HG03066 (cell line): ENCODE results near the gene MAOA.
"Not testable (repeated sequence)": the region's sequence is repeated elsewhere in the genome, so short reads cannot be mapped to it uniquely, and the experiment has no call there.

Experiments
- ATAC-seq: cut with Tn5 transposase; IDR thresholded peaks from one replicate; pipeline ENCODE4 v1.9.1; 2021; ENCODE audit warnings: low read depth; ENCODE audit not compliant: unreplicated experiment

MAOA gene

DNA sequence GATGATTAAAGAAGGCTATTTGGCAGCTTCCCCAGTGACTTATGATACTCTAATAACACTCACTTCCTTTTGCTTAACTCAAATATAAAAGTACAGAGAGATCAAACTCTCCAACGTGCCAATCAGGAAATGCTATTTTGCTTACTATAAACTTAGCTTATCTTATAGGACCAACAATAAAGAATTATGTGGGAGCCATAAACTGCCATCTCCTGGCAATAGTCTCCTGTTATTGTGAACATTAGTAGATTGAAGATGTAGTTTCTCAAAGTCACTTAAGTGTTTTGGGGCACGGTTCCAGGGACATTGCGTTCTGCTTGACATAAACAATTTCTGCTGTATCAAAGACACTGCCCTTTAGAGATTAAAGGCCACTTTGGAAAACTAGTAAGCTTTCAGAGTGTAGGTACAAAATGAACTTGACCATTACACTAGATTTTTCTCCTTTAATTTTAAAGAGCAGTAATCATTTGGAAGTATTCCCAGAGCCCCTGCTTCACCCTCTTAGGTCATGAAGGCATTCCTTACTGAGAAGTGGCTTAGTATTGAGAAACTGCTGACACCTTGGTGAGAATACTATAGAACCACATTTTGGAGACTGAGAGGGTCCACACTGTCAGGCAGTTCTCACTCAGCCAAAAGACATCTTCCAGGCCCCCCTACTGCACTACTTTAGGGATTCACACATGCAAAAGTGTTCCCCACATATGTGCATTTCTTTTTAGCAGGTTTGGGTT lies 51.9 kb downstream of the MAOA start:
- ATAC-seq: no peak

DNA sequence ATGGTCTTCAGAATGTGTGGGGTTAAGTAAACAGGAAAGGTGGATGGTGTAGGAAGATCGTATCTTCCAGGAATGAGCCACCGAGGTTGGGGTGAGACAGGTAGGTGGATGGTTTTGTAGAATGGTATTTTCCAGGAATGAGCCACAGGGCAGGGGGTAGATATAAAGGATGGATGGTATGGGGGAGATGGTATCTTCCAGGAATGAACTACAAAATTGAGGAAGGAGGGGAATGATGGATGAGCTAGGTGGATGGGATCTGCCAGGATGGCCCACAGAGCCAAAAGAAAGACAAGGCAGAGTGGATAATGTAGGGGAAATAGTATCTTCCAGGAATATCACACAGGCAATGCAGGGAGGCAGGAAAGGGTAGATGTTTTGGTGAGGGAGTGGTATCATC lies 60.0 kb downstream of the MAOA start:
- ATAC-seq: no peak

- ATAC-seq: no peak
Observed at GRCh38 chrX:43716696-43717095, 60.6 kb downstream of the MAOA start.

DNA sequence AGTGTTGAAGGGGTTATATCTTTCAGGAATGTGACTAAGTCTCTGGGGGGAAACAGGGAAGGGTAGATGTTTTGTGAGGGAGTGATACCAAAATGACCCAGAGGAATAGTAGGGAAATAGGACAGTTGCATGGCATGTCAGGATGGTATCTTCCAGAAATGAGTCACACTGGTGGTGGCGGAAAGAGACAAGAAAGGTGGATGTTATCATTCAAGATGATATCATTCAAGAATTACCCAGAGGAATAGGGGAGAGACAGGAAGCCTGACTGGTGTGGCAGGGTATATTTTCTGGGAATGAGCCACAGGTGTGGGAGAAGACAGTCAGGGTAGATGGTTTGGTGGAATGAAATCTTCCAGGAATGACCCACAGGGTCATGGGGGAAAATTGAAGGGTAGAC lies 61.1 kb downstream of the MAOA start:
- ATAC-seq: no peak

- ATAC-seq: no peak
Observed at GRCh38 chrX:43718081-43718480, 62.0 kb downstream of the MAOA start.

GRCh38 chrX:43718546-43718945 lies 62.4 kb downstream of the MAOA start:
- ATAC-seq: no peak

GRCh38 chrX:43718956-43719355 lies 62.9 kb downstream of the MAOA start:
- ATAC-seq: no peak

DNA sequence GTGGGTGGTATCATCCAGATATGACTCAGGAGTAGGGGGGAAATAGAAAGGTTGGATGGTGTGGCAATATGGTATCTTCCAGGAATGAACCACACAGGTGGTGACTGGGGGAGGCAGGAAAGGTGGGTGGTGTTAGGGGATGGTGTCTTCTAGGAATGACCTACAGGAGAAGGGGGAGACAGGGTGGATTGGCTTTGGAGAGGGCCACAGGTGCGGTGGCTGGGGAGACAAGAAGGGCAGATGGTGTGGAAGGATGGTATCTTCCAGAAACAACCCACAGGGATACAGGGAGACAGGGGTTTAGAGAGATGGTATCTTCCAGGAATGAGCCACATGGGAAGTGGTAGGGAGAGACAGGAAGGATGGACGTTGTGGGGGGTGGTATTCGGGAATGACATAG lies 64.0 kb downstream of the MAOA start:
- no peak for ATAC-seq

GRCh38 chrX:43720961-43721360 lies 64.9 kb downstream of the MAOA start:
- ATAC-seq: no peak

DNA sequence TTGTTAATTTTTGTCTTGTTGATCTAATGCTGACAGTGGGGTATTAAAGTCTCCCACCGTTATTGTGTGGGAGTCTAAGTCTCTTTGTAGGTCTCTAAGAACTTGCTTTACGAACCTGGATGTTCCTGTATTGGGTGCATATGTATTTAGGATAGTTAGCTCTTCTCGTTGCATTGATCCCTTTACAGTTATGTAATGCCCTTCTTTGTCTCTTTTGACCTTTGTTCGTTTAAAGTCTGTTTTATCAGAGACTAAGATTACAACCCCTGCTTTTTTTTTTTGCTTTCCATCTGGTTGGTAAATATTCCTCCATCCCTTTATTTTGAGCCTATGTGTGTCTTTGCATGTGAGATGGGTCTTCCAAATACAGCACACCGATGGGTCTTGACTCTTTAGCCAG lies 69.1 kb downstream of the MAOA start:
- ATAC-seq: not testable (repeated sequence)

DNA sequence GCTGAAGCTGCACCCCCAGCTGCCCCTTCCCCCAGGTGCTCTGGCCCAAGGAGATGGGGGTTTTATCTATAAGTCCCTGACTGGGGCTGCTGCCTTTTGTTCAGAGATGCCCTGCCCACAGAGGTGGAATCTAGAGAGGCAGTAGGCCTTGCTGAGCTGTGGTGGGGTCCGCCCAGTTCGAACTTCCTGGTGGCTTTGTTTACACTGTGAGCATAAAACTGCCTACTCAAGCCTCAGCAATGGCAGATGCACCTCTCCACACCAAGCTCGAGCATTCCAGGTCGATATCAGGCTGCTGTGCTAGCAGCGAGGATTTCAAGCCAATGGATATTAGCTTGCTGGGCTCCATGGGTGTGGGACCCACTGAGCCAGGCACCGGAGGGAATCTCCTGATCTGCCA lies 71.2 kb downstream of the MAOA start:
- ATAC-seq: not testable (repeated sequence)

- no peak for ATAC-seq
Observed at GRCh38 chrX:43728002-43728401, 71.9 kb downstream of the MAOA start.

- ATAC-seq: no peak
Observed at GRCh38 chrX:43728966-43729365, 72.9 kb downstream of the MAOA start.

DNA sequence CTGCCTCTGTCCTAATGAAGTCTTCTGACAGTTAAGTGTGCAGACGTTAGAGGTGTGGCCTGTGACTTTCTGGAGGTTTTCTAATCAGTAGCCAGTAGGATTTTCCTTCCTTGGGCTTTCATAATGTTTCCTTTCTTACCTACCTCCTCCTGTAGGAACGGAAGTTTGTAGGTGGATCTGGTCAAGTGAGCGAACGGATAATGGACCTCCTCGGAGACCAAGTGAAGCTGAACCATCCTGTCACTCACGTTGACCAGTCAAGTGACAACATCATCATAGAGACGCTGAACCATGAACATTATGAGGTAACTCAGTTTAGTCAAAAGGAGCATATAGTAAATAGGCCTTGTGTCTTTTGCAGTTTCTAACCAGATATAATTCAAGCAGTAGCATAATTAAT lies 75.0 kb downstream of the MAOA start:
- ATAC-seq: no peak

- no peak for ATAC-seq
Observed at GRCh38 chrX:43733699-43734098, 77.6 kb downstream of the MAOA start.

DNA sequence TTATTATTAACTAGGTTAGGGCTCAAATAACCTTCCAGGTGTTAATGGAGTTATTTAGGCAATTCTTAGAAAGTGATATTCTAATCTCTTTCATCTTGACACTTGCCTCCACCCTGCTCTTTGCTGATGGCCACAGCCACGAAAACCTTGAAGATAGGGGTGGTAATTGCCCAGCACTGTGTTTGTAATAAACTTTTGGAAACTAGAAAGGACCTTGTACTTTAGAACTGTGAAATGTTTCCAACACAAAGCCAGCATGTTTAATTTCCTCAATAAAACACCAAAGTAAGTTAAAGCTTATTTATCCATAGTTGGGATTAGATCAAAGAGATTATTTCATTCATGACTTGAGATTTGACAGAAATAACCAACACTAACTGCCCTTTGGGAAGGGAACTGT lies 78.3 kb downstream of the MAOA start:
- ATAC-seq: no peak

DNA sequence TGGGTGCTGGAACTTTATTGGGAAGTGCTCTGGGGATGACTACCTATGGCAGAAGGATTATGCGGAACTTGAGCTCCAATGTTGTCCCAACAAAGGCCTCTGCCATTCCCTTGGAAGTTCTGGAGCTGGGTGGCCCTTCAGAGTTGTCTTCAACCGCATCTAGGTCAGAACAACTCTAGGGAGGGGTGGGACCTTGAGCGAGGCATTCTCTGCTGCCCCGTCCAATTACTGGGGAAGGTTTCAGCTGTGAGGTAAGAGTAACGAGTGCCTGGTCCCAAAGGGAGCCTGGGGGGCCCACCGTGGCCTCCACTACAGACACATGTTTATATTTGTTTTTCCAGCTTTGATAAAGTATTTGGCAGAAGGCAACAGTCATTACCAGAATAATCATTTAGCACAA lies 79.4 kb downstream of the MAOA start:
- ATAC-seq: no peak

- ATAC-seq: no peak
Observed at GRCh38 chrX:43735957-43736356, 79.9 kb downstream of the MAOA start.

- ATAC-seq: no peak
Observed at GRCh38 chrX:43741843-43742573, 85.9 kb downstream of the MAOA start.

GRCh38 chrX:43743100-43743822 lies 87.2 kb downstream of the MAOA start:
- no peak for ATAC-seq

- ATAC-seq: no peak
Observed at GRCh38 chrX:43744284-43744683, 88.2 kb downstream of the MAOA start.
